Smooth muscle cell (in vitro differentiated cells): ENCODE measurements around the gene ANKRD29. TPM values are rescaled to one million over a fixed set of nuclear protein-coding genes. Genes with fewer than 3 reads are reported as not detected.
"Not testable (repeated sequence)": the region's sequence is repeated elsewhere in the genome, so short reads cannot be mapped to it uniquely, and the experiment has no call there.

ENCODE experiments used
- DNase-seq: peaks from one replicate; lab custom pipeline; 2025; ENCODE audit not compliant: unreplicated experiment; lab: John Stamatoyannopoulos, UW
- H2AFZ ChIP-seq: fragments of 200-600 bp; sonication (generic); 2 replicates; pipeline ENCODE4 v1.6.0; 2016; ENCODE audit warnings: antibody characterized with exemption, low read depth, mild to moderate bottlenecking
- H3F3A ChIP-seq: fragments of 200-600 bp; sonication (generic); 2 replicates; pipeline ENCODE4 v1.6.0; 2017; ENCODE audit warnings: antibody characterized with exemption, low read depth
- H3K27ac ChIP-seq: fragments of 200-600 bp; sonication (generic); 2 replicates; pipeline ENCODE4 v1.5.1; 2016; ENCODE audit warnings: low read depth, mild to moderate bottlenecking
- H3K27me3 ChIP-seq: fragments of 200-600 bp; sonication (generic); 2 replicates; pipeline ENCODE4 v1.6.1; 2016; ENCODE audit warnings: low read depth, mild to moderate bottlenecking
- H3K36me3 ChIP-seq: fragments of 200-600 bp; sonication (generic); 2 replicates; pipeline ENCODE4 v1.5.1; 2016; ENCODE audit warnings: low read depth
- H3K4me1 ChIP-seq: fragments of 200-600 bp; sonication (generic); 2 replicates; pipeline ENCODE4 v1.5.1; 2016; ENCODE audit warnings: low read depth
- H3K4me2 ChIP-seq: fragments of 200-600 bp; sonication (generic); 2 replicates; pipeline ENCODE4 v1.6.0; 2016; ENCODE audit warnings: mild to moderate bottlenecking
- H3K4me3 ChIP-seq: fragments of 200-600 bp; sonication (generic); 2 replicates; pipeline ENCODE4 v1.5.1; 2016; ENCODE audit warnings: mild to moderate bottlenecking
- H3K79me2 ChIP-seq: fragments of 200-600 bp; sonication (generic); 2 replicates; pipeline ENCODE4 v1.6.0; 2016; ENCODE audit warnings: low read depth, mild to moderate bottlenecking
- H3K9ac ChIP-seq: fragments of 200-600 bp; sonication (generic); 2 replicates; pipeline ENCODE4 v1.6.0; 2016; ENCODE audit warnings: low read depth
- H3K9me3 ChIP-seq: fragments of 200-600 bp; sonication (generic); replicated peaks from 2 replicates; pipeline ENCODE4 v1.5.1; 2016; ENCODE audit warnings: low read depth
- H4K20me1 ChIP-seq: fragments of 200-600 bp; sonication (generic); 2 replicates; pipeline ENCODE4 v1.6.0; 2016; ENCODE audit warnings: low read depth
- CTCF ChIP-seq: fragments of 200-600 bp; sonication (generic); IDR thresholded peaks from 2 replicates; pipeline ENCODE4 v1.5.1; 2017; ENCODE audit warnings: borderline replicate concordance, mild to moderate bottlenecking, antibody characterized with exemption; ENCODE audit not compliant: insufficient read depth, poor library complexity, severe bottlenecking
- WGBS: methylation state at CpG from one replicate; pipeline ENCODE4 v1.1.7; 2016; ENCODE audit warnings: low lambda C conversion rate; 5-methylcytosine and 5-hydroxymethylcytosine counted together
- polyA plus RNA-seq: library from polyadenylated mRNA; unstranded; fragments of >200 nt; fragmentation: Nextera tagmentation; extraction: Ambion mirVana; gene quantifications from 2 replicates; pipeline ENCODE4 v1.2.1, GENCODE V29; 2016
- total RNA-seq: library from RNA; depleted of rRNA; stranded (reverse); fragments of >200 nt; gene quantifications from 2 replicates; pipeline ENCODE4 v1.2.3, GENCODE V29; 2014

The ANKRD29 gene
- total and polyA plus RNA-seq, 2 experiments from 2014 or later = 0.36 TPM; not detected in 1

DNA sequence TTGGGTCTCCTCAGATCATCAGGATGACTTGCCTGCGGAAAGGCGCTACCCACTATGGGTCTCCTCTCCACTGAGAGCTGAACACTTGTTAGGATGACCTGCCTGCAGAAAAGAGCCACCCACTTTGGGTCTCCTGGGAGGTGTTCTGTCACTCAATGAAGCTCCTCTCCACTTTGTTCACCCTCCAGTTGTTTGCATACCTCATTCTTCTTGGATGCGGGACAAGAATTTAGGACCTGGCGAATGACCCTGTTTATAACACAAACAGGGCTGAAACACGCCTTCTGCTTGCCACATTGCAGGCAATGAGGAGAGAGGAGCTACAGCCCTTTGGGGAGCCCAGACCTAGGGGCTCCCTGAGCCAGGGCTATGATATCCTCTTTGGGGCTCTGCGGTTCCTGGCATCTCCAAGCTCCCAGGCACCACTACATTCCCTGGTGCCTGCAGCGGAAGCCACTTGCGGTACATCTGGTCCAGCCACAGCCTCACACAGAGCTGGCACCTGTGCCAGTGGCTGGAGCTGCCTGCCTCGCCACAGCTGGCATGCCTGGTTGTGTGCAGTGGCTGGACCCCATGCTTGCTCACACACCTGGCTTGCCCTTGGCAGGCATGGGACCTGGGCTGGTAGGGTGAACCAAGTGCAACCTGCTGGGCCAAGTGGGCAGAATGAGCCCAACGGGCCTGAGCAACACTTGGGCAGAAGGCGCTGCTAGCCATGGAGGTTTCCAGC is 20.6 kb downstream of the ANKRD29 start:
- WGBS = 91% methylated on average over 11 of the region's 11 CpGs
- no peak overlapping the region for H3K9ac ChIP-seq
- H3K4me2 ChIP-seq = no peak overlapping the region
- no peaks in the 10 kb centered on the region for H3K79me2 ChIP-seq
- H4K20me1 ChIP-seq = no peaks in the 10 kb centered on the region
- no peak overlapping the region for H3K27ac ChIP-seq
- no peaks in the 10 kb centered on the region for H3K36me3 ChIP-seq
- no peak overlapping the region for H2AFZ ChIP-seq
- TF ChIP-seq CTCF = no peak
- no peak overlapping the region for H3K4me3 ChIP-seq
- DNase-seq = no peak
- H3K27me3 ChIP-seq = peaks cover 15% of the 10 kb centered on the region
- no peaks in the 10 kb centered on the region for H3K9me3 ChIP-seq
- no peaks in the 10 kb centered on the region for H3K4me1 ChIP-seq
- no peaks in the 10 kb centered on the region for H3F3A ChIP-seq

DNA sequence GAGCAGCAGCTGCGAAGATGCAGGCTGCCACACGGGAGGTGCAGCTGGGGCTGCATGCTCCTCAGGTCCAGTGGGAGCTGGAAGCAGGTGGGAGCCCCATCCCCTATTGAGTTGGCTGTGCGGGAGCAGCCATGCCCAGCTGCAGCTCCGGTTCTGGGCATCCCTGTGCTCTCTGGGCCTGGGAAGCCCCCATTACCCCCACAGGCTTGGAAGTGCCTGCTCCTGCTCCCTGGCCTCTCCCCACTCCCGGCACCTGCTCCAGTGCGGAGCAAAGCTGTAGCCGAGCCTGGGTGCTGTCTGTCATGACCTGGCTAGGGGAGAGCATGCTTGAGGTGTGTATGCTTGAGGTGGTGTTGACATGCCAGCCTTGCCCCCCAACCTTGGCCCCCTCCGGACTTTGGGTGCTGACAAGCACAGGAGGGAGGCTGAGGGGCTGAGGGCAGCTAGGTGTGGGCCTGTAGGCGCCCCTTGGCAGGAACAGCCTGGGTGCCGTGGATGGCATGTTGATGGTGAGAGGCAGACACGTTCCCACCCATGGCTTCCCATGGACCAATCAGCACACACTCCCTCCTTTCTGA is 21.5 kb downstream of the ANKRD29 start:
- Histone ChIP-seq H3K79me2 (no peaks in the 10 kb centered on the region), H3K4me1 (no peaks in the 10 kb centered on the region), H3K27me3 (peaks cover 15% of the 10 kb centered on the region), H3K36me3 (no peaks in the 10 kb centered on the region), H3K27ac (no peak overlapping the region), H3K9ac (no peak overlapping the region), H3K4me3 (no peak overlapping the region), H4K20me1 (no peaks in the 10 kb centered on the region), H2AFZ (no peak overlapping the region), H3K4me2 (no peak overlapping the region), H3F3A (no peaks in the 10 kb centered on the region), H3K9me3 (no peaks in the 10 kb centered on the region)
- DNase-seq = no peak
- no peak for TF ChIP-seq CTCF
- WGBS = 83% methylated on average over 10 of the region's 11 CpGs

DNA sequence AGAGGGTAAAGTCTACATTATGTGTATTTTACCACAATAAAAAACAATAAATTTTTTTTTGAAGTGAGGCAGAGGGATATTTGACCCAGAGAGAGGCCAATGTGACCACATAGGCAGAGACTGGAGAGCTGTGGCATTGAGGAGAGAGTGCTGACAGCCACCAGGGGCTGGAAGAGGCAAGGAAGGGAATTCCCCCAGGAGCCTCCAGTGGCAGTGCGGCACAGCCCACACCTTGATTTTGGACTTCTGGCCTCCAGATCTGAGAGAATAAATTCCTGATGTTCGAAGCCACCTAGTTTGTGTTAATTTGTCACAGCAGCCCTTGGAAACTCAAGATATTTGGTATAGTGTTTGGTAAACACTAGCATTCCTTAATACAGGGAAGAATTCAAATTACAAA is 22.7 kb downstream of the ANKRD29 start:
- Histone ChIP-seq H3K27me3 (peaks cover 15% of the 10 kb centered on the region), H2AFZ (no peak overlapping the region), H4K20me1 (no peaks in the 10 kb centered on the region), H3K4me3 (no peak overlapping the region), H3K4me2 (no peak overlapping the region), H3K79me2 (no peaks in the 10 kb centered on the region), H3K27ac (no peak overlapping the region), H3F3A (no peaks in the 10 kb centered on the region), H3K36me3 (no peaks in the 10 kb centered on the region), H3K9me3 (no peaks in the 10 kb centered on the region), H3K9ac (no peak overlapping the region), H3K4me1 (no peaks in the 10 kb centered on the region)
- 81% methylated on average over 2 of the region's 2 CpGs for WGBS
- DNase-seq = no peak
- TF ChIP-seq CTCF = no peak

- H3K4me1 ChIP-seq, H3K79me2 ChIP-seq, H3K36me3 ChIP-seq, H3K27me3 ChIP-seq, H4K20me1 ChIP-seq, H2AFZ ChIP-seq, H3F3A ChIP-seq, H3K4me3 ChIP-seq, H3K27ac ChIP-seq, H3K4me2 ChIP-seq, H3K9ac ChIP-seq, DNase-seq, H3K9me3 ChIP-seq: not testable (repeated sequence)
- 93% methylated on average over 5 of the region's 5 CpGs for WGBS
Measured at GRCh38 chr18:23636433-23636832, 26.3 kb downstream of the ANKRD29 start.
